Endothelial cell of umbilical vein (primary cell): ENCODE results near the gene KCNJ5. TPM values are rescaled to one million over a fixed set of nuclear protein-coding genes. Genes with fewer than 3 reads are reported as not detected.

ENCODE experiments used
- BruUV-seq: library from RNA; stranded (reverse); fragments of 400-500 nt; replicated peaks from 2 replicates; lab custom pipeline; 2021; lab: Mats Ljungman, UMichigan
- CTCF ChIA-PET: fragments of 300-600, 350-600 bp; sonication (Branson Sonifier 250); formaldehyde crosslinking; loops from one replicate; lab custom pipeline; 2021; ENCODE audit warnings: antibody characterized with exemption, inconsistent platforms; lab: Charles Lee
- POLR2A ChIA-PET: fragments of 300-600, 350-600 bp; sonication (Branson Sonifier 250); formaldehyde crosslinking; loops from one replicate; lab custom pipeline; 2021; ENCODE audit warnings: antibody characterized with exemption, inconsistent platforms; lab: Charles Lee
- DNase-seq: peaks from one replicate; pipeline ENCODE4 v3.0.0-alpha.2; 2011; ENCODE audit warnings: low read depth, low spot score
- FAIRE-seq: peaks from 2 replicates; lab custom pipeline; 2011; peaks lifted over from hg19 to GRCh38; lab: Jason Lieb, UNC
- H2AFZ ChIP-seq: 2 replicates; pipeline ENCODE4 v1.6.0; 2012; ENCODE audit warnings: low read depth, low read length, control low read depth, inconsistent platforms
- H3K27ac ChIP-seq: 2 replicates; pipeline ENCODE4 v1.5.1; 2011; ENCODE audit warnings: low read depth, mild to moderate bottlenecking, control low read depth, low read length, moderate library complexity; ENCODE audit not compliant: insufficient read depth
- H3K27me3 ChIP-seq, 2 experiments: 2 replicates each; pipeline versions ENCODE4 v1.6.0 to v1.6.1; 2011; ENCODE audit warnings: low read length in 2 of 2, mixed read lengths in 1 of 2; ENCODE audit not compliant: control insufficient read depth in 2 of 2, insufficient read depth in 2 of 2
- H3K36me3 ChIP-seq, 2 experiments: 2 replicates in 1 of 2; 3 replicates in 1 of 2; pipeline ENCODE4 v1.5.1; 2011; ENCODE audit warnings: low read length in 2 of 2, mild to moderate bottlenecking in 1 of 2, moderate library complexity in 1 of 2; ENCODE audit not compliant: control insufficient read depth in 2 of 2, insufficient read depth in 2 of 2; ENCODE audit errors: extremely low read depth in 1 of 2
- H3K4me1 ChIP-seq: 3 replicates; pipeline ENCODE4 v1.5.1; 2011; ENCODE audit warnings: mild to moderate bottlenecking, low read length; ENCODE audit not compliant: control insufficient read depth, insufficient read depth; ENCODE audit errors: extremely low read depth
- H3K4me2 ChIP-seq: 2 replicates; pipeline ENCODE4 v1.6.1; 2011; ENCODE audit warnings: low read length, control low read depth, mixed read lengths; ENCODE audit not compliant: insufficient read depth
- H3K4me3 ChIP-seq, 3 experiments: fragments of 200-600 bp in 1 of 3; sonication (generic), shearing (Covaris generic) in 1 of 3; replicated peaks in 1 of 3; 2 replicates each; pipeline ENCODE4 v1.5.1; 2011 to 2016; ENCODE audit warnings: control low read depth in 3 of 3, low read length in 3 of 3, mild to moderate bottlenecking in 2 of 3, inconsistent platforms in 1 of 3, low read depth in 1 of 3, moderate library complexity in 1 of 3; ENCODE audit not compliant: insufficient read depth in 1 of 3
- H3K79me2 ChIP-seq: 2 replicates; pipeline ENCODE4 v1.6.0; 2012; ENCODE audit warnings: low read length, inconsistent platforms; ENCODE audit not compliant: control insufficient read depth, insufficient read depth
- H3K9ac ChIP-seq: replicated peaks from 2 replicates; pipeline ENCODE3; 2011; ENCODE audit warnings: low read length, control low read depth; ENCODE audit not compliant: insufficient read depth; ENCODE audit errors: extremely low read depth
- H3K9me1 ChIP-seq: replicated peaks from 3 replicates; pipeline ENCODE4 v1.6.0; 2011; ENCODE audit warnings: mild to moderate bottlenecking, low read length; ENCODE audit not compliant: control insufficient read depth, insufficient read depth; ENCODE audit errors: extremely low read depth
- H3K9me3 ChIP-seq: replicated peaks from 2 replicates; pipeline ENCODE4 v1.5.1; 2012; ENCODE audit warnings: low read length, inconsistent platforms; ENCODE audit not compliant: control insufficient read depth, insufficient read depth
- H4K20me1 ChIP-seq: replicated peaks from 2 replicates; pipeline ENCODE3; 2011; ENCODE audit warnings: mild to moderate bottlenecking, low read length; ENCODE audit not compliant: control insufficient read depth, insufficient read depth; ENCODE audit errors: extremely low read depth
- EZH2 ChIP-seq: IDR thresholded peaks from 2 replicates; pipeline ENCODE4 v1.6.1; 2012; ENCODE audit warnings: borderline replicate concordance, low read depth, mild to moderate bottlenecking, moderate library complexity, low read length, inconsistent platforms; ENCODE audit not compliant: severe bottlenecking
- FOS ChIP-seq: IDR thresholded peaks from 2 replicates; pipeline ENCODE4 v1.6.1; 2011; ENCODE audit warnings: mild to moderate bottlenecking, low read length, moderate library complexity, borderline replicate concordance; ENCODE audit not compliant: insufficient read depth
- GATA2 ChIP-seq: IDR thresholded peaks from 2 replicates; pipeline ENCODE4 v1.7.0; 2011; ENCODE audit warnings: low read depth, mild to moderate bottlenecking, moderate library complexity, mixed read lengths, low read length; ENCODE audit not compliant: insufficient read length, insufficient read depth
- JUN ChIP-seq: IDR thresholded peaks from 2 replicates; pipeline ENCODE4 v1.6.1; 2011; ENCODE audit warnings: borderline replicate concordance, low read depth; ENCODE audit not compliant: insufficient read length, insufficient read depth
- MYC ChIP-seq: IDR thresholded peaks from one replicate; pipeline ENCODE4 v1.6.1; 2011; ENCODE audit warnings: mild to moderate bottlenecking, low read depth, low read length
- POLR2A ChIP-seq: IDR thresholded peaks from 2 replicates; pipeline ENCODE4 v1.6.1; 2012; ENCODE audit warnings: low read depth, mild to moderate bottlenecking, control low read depth, low read length
- POLR2AphosphoS5 ChIP-seq: IDR thresholded peaks from 2 replicates; pipeline ENCODE4 v1.6.1; 2012; ENCODE audit warnings: low read depth, mild to moderate bottlenecking, control low read depth, low read length, moderate library complexity; ENCODE audit not compliant: insufficient read depth
- dilution Hi-C: fragments of 300-500 bp; cut with MboI; formaldehyde crosslinking; loops from one replicate; pipeline ENCODE4 v1.15.0; 2019; ENCODE audit warnings: low sequenced_read_pairs; ENCODE audit not compliant: extremely low pct_ligation_motif_present
- intact Hi-C: fragments of 100-400 bp; cut with micrococcal nuclease; formaldehyde crosslinking; loops from one replicate; pipeline ENCODE4 v1.10.0; 2022
- polyA plus RNA-seq, 4 experiments: library from polyadenylated mRNA; depleted of rRNA in 3 of 4; stranded (reverse) in 3 of 4; unstranded in 1 of 4; fragments of >200 nt; gene quantifications; 2 replicates each; pipeline versions ENCODE4 v1.2.1 to v1.2.3, GENCODE V29; 2011 to 2012; ENCODE audit warnings: missing spikeins in 1 of 4
- total RNA-seq: library from RNA; stranded (reverse); gene quantifications from 2 replicates; pipeline ENCODE4 v1.2.3, GENCODE V29; 2021
- TF ChIP-seq, protein P1 (sequence below): IDR thresholded peaks from 2 replicates; pipeline ENCODE4 v1.6.1; 2011; ENCODE audit not compliant: insufficient read depth, insufficient read length
- TF ChIP-seq, protein P2 (sequence below), 2 donors: IDR thresholded peaks; 1 replicate in 1 of 2; 2 replicates in 1 of 2; pipeline ENCODE4 v1.5.1; 2011; ENCODE audit warnings: low read length in 2 of 2, mild to moderate bottlenecking in 2 of 2, moderate library complexity in 2 of 2, control low read depth in 1 of 2, inconsistent platforms in 1 of 2, low read depth in 1 of 2; ENCODE audit not compliant: insufficient read depth in 1 of 2; ENCODE audit errors: extremely low read depth in 1 of 2

The KCNJ5 gene
- total and polyA plus RNA-seq, 2 donors (not counting 3 experiments of a cell fraction or from before 2014, with no cell fraction given): 0.13 TPM; not detected in 1

DNA sequence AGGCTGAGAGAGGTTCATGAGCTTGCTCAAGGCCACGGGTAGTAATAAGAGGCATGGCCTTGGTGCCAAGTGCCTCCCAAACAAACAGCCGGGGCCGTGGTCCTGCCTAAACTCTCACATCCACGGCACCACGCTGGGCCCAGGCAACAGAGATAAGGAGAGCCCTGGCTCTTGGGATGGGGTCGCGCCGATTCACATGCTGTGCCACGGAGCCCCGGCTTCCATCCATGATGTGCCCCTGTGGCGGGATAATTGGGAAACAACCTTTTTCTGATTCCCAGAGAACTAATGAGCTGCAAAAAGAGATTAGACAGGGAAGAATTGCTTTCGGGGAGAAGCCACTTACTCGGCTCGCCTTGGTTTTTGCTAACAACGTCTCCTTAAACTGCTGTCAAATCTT, 29.5 kb downstream of the KCNJ5 start:
- H3K4me1 ChIP-seq: no peaks in the 10 kb centered on the region
- no peak for TF ChIP-seq JUN
- no peak for TF ChIP-seq FOS
- TF ChIP-seq, protein P1, sequence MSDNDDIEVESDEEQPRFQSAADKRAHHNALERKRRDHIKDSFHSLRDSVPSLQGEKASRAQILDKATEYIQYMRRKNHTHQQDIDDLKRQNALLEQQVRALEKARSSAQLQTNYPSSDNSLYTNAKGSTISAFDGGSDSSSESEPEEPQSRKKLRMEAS: no peak
- TF ChIP-seq MYC: no peak
- no peak for TF ChIP-seq POLR2AphosphoS5
- no peak overlapping the region for H3K27ac ChIP-seq
- no peak overlapping the region for H3K4me2 ChIP-seq
- ChIA-PET POLR2A (no interaction called here), CTCF (interaction anchor here (0.8 to 1.4 kb wide), 2 partner anchors 28 to 35 kb away, joined by 5 read pairs; no protein-coding TSS in a partner anchor)
- no peaks in the 10 kb centered on the region for H3K79me2 ChIP-seq
- DNase-seq: no peak
- BruUV-seq: no TSS peak
- no peak overlapping the region for H3K4me3 ChIP-seq
- H3K27me3 ChIP-seq: peaks cover 0 to 7% of the 10 kb centered on the region in 2 experiments
- no peak for FAIRE-seq
- no peak overlapping the region for H2AFZ ChIP-seq
- no peaks in the 10 kb centered on the region for H3K36me3 ChIP-seq
- no peaks in the 10 kb centered on the region for H3K9me1 ChIP-seq
- no peak overlapping the region for H3K9ac ChIP-seq
- intact Hi-C loops: no loop called here
- dilution Hi-C loops: no loop called here
- no peaks in the 10 kb centered on the region for H3K9me3 ChIP-seq
- H4K20me1 ChIP-seq: no peaks in the 10 kb centered on the region

DNA sequence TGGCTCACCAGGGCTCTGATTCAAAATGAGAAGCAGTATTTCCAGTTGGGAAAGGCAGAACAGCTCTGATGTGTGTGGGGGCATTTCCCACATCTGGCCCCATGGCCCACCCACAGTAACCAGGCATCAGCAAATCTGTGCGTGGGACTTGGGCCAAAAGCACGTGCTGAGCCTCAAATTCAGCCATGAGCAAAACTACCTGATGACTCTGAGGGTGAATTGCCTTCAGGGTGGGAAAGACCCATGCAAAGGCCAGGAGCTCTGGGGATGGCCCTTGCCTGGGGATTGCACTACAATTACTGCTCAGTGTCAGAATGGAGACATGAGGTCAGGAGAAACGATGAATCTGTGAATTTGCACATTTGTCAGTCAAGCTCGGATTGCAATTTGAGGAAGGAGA, 30.6 kb downstream of the KCNJ5 start:
- no peak overlapping the region for H3K9ac ChIP-seq
- no peaks in the 10 kb centered on the region for H3K36me3 ChIP-seq
- BruUV-seq: no TSS peak
- no peak overlapping the region for H3K4me2 ChIP-seq
- TF ChIP-seq, protein P2, sequence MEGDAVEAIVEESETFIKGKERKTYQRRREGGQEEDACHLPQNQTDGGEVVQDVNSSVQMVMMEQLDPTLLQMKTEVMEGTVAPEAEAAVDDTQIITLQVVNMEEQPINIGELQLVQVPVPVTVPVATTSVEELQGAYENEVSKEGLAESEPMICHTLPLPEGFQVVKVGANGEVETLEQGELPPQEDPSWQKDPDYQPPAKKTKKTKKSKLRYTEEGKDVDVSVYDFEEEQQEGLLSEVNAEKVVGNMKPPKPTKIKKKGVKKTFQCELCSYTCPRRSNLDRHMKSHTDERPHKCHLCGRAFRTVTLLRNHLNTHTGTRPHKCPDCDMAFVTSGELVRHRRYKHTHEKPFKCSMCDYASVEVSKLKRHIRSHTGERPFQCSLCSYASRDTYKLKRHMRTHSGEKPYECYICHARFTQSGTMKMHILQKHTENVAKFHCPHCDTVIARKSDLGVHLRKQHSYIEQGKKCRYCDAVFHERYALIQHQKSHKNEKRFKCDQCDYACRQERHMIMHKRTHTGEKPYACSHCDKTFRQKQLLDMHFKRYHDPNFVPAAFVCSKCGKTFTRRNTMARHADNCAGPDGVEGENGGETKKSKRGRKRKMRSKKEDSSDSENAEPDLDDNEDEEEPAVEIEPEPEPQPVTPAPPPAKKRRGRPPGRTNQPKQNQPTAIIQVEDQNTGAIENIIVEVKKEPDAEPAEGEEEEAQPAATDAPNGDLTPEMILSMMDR (IDR thresholded peaks at IDR 0.05; ENCODE audit: extremely low read depth in 1 of 2, insufficient read depth in 1 of 2, low read depth in 1 of 2, low read length in 2 of 2): no peak
- no peak for TF ChIP-seq MYC
- no peak for TF ChIP-seq GATA2
- TF ChIP-seq FOS: no peak
- no peak for TF ChIP-seq JUN
- TF ChIP-seq POLR2A: no peak
- no peak for TF ChIP-seq POLR2AphosphoS5
- no peak for TF ChIP-seq EZH2
- TF ChIP-seq, protein P1: no peak
- no peak overlapping the region for H2AFZ ChIP-seq
- dilution Hi-C loops (no loop called here), intact Hi-C loops (no loop called here)
- H3K4me3 ChIP-seq: no peak overlapping the region
- no peaks in the 10 kb centered on the region for H3K79me2 ChIP-seq
- H3K27ac ChIP-seq: no peak overlapping the region
- H3K27me3 ChIP-seq: peaks cover 2 to 7% of the 10 kb centered on the region in 2 experiments
- CTCF ChIA-PET: interaction anchor here (1.4 kb wide), 1 partner anchor 27 kb away, joined by 5 read pairs; no protein-coding TSS in a partner anchor
- DNase-seq: no peak
- no peaks in the 10 kb centered on the region for H4K20me1 ChIP-seq
- H3K9me3 ChIP-seq: no peaks in the 10 kb centered on the region
- H3K9me1 ChIP-seq: no peaks in the 10 kb centered on the region
- POLR2A ChIA-PET: no interaction called here
- no peak for FAIRE-seq
- no peaks in the 10 kb centered on the region for H3K4me1 ChIP-seq
